H1 (cell line): ENCODE results near the gene BPIFB2.

Source experiments
- ATF3 ChIP-seq: IDR thresholded peaks from 2 replicates; pipeline ENCODE4 v1.6.1; 2011; ENCODE audit warnings: low read depth, mild to moderate bottlenecking, low read length; ENCODE audit not compliant: insufficient read depth
- CTCF ChIP-seq, 3 experiments: IDR thresholded peaks; 1 replicate in 2 of 3; 2 replicates in 1 of 3; pipeline versions ENCODE4 v1.5.1 to v1.6.1; 2011; ENCODE audit warnings: low read length in 3 of 3, mild to moderate bottlenecking in 3 of 3, inconsistent platforms in 2 of 3, low read depth in 1 of 3, moderate library complexity in 1 of 3; ENCODE audit not compliant: insufficient read depth in 1 of 3; ENCODE audit errors: control extremely low read depth in 1 of 3
- JUN ChIP-seq: IDR thresholded peaks from 2 replicates; pipeline ENCODE4 v1.6.1; 2011; ENCODE audit warnings: low read depth, mild to moderate bottlenecking, improper control_type of control experiment, low read length
- POLR2A ChIP-seq, 2 experiments: IDR thresholded peaks; 1 replicate in 1 of 2; 2 replicates in 1 of 2; pipeline ENCODE4 v1.6.1; 2011; ENCODE audit warnings: low read depth in 2 of 2, low read length in 2 of 2, mild to moderate bottlenecking in 2 of 2; ENCODE audit errors: control extremely low read depth in 1 of 2
- POLR2AphosphoS5 ChIP-seq: IDR thresholded peaks from 2 replicates; pipeline ENCODE4 v1.6.1; 2011; ENCODE audit warnings: low read depth, low read length
- POU5F1 ChIP-seq: IDR thresholded peaks from 2 replicates; pipeline ENCODE4 v1.6.1; 2011; ENCODE audit warnings: low read depth, mild to moderate bottlenecking, low read length, moderate library complexity
- SP1 ChIP-seq: IDR thresholded peaks from 2 replicates; pipeline ENCODE4 v1.6.1; 2011; ENCODE audit warnings: low read depth, low read length
- SRF ChIP-seq: IDR thresholded peaks from 2 replicates; pipeline ENCODE4 v1.6.1; 2011; ENCODE audit warnings: mild to moderate bottlenecking, low read depth, low read length, moderate library complexity
- SUZ12 ChIP-seq: fragments of 200-600 bp; sonication (generic); IDR thresholded peaks from 2 replicates; pipeline ENCODE4 v1.6.1; 2012; ENCODE audit warnings: mild to moderate bottlenecking, inconsistent platforms, low read length, moderate library complexity, mixed read lengths
- TBP ChIP-seq: IDR thresholded peaks from 2 replicates; pipeline ENCODE4 v1.6.1; 2011; ENCODE audit warnings: low read depth, low read length, improper control_type of control experiment
- TCF12 ChIP-seq: IDR thresholded peaks from 2 replicates; pipeline ENCODE4 v1.6.1; 2011; ENCODE audit warnings: low read depth, mild to moderate bottlenecking, low read length

DNA sequence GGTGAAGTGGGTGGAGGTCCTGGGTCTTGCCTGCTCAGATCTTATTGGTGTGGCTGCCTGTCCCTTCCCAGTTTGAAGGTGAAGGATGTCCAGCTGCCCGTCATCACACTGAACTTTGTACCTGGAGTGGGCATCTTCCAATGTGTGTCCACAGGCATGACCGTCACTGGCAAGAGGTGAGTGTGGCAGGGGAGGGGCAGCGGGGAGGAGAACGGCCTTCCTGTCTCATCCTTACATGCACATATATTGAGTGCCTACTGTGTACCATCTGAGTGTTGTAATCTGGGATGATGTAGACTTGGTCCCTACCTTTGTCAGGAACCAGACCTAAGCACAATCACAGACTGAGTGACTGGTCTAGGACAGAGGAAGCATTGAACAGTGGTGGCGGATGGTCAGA is 26.6 kb downstream of the BPIFB2 start:
- TF ChIP-seq ATF3 (no peak), POLR2A (IDR thresholded peaks at IDR 0.05; ENCODE audit: control extremely low read depth in 1 of 2, low read depth in 2 of 2, low read length in 2 of 2) (no peak), JUN (no peak), CTCF (IDR thresholded peaks at IDR 0.05; ENCODE audit: control extremely low read depth in 1 of 3, insufficient read depth in 1 of 3, low read depth in 1 of 3, low read length in 3 of 3) (no peak), POLR2AphosphoS5 (no peak), SUZ12 (no peak), SRF (no peak), SP1 (no peak), POU5F1 (no peak), TBP (no peak), TCF12 (no peak)
